GM12878 (cell line): Measurements from ENCODE around the gene NR6A1. TPM values are rescaled to one million over a fixed set of nuclear protein-coding genes. Genes with fewer than 3 reads are reported as not detected.

Experiments
- ATAC-seq: fragments of 200-7000 bp; cut with Tn5 transposase; 3 replicates; pipeline ENCODE4 v1.9.1; 2020; ENCODE audit warnings: mild to moderate bottlenecking, moderate library complexity
- BruUV-seq: library from RNA; stranded (reverse); fragments of 400-500 nt; replicated peaks from 2 replicates; lab custom pipeline; 2021; lab: Mats Ljungman, UMichigan
- CTCF ChIA-PET: fragments of 300-600 bp; sonication (Branson Sonifier 250); formaldehyde crosslinking; extraction: SDS; loops from one replicate; lab custom pipeline; 2021; ENCODE audit warnings: inconsistent platforms; lab: Yijun Ruan, JAX
- POLR2A ChIA-PET: fragments of 350-600 bp; formaldehyde crosslinking; extraction: SDS; loops from one replicate; lab custom pipeline; 2021; ENCODE audit warnings: inconsistent platforms; lab: Charles Lee
- RAD21 ChIA-PET: fragments of 300-600 bp; sonication (Branson Sonifier 250); formaldehyde crosslinking; loops from one replicate; lab custom pipeline; 2023; ENCODE audit warnings: antibody characterized with exemption; ENCODE audit not compliant: unreplicated experiment; lab: Charles Lee
- SMC1A ChIA-PET: fragments of 300-600 bp; sonication (Branson Sonifier 250); formaldehyde crosslinking; loops from one replicate; lab custom pipeline; 2023; ENCODE audit not compliant: unreplicated experiment, uncharacterized antibody; lab: Charles Lee
- DNase-seq: peaks from one replicate; pipeline ENCODE4 v3.0.0-alpha.2; 2011; ENCODE audit warnings: low read depth, low spot score
- FAIRE-seq: peaks from 3 replicates; lab custom pipeline; 2011; peaks lifted over from hg19 to GRCh38; lab: Jason Lieb, UNC
- H2AFZ ChIP-seq: 2 replicates; pipeline ENCODE4 v1.6.0; 2011; ENCODE audit warnings: low read depth, low read length, control low read depth; ENCODE audit not compliant: control insufficient read depth
- H3K27ac ChIP-seq: 2 replicates; pipeline ENCODE4 v1.5.1; 2011; ENCODE audit warnings: control low read depth; ENCODE audit not compliant: control insufficient read depth, insufficient read depth
- H3K27me3 ChIP-seq, 2 experiments: replicated peaks in 1 of 2; 2 replicates each; pipeline versions ENCODE4 v1.6.0 to v1.6.1; 2011; ENCODE audit warnings: low read length in 1 of 2; ENCODE audit not compliant: control insufficient read depth in 2 of 2, insufficient read depth in 2 of 2
- H3K36me3 ChIP-seq, 2 experiments: 2 replicates each; pipeline ENCODE4 v1.5.1; 2011; ENCODE audit warnings: low read length in 1 of 2; ENCODE audit not compliant: control insufficient read depth in 2 of 2, insufficient read depth in 2 of 2
- H3K4me1 ChIP-seq: 2 replicates; pipeline ENCODE4 v1.6.1; 2011; ENCODE audit warnings: mild to moderate bottlenecking, low read length, moderate library complexity, mixed read lengths; ENCODE audit not compliant: control insufficient read depth, insufficient read depth
- H3K4me2 ChIP-seq: 2 replicates; pipeline ENCODE4 v1.6.0; 2011; ENCODE audit warnings: control low read depth; ENCODE audit not compliant: control insufficient read depth, insufficient read depth
- H3K4me3 ChIP-seq: fragments of 200-600 bp; sonication (generic); 2 replicates; pipeline ENCODE4 v1.5.1; 2016
- H3K79me2 ChIP-seq: 2 replicates; pipeline ENCODE4 v1.6.0; 2011; ENCODE audit warnings: low read length; ENCODE audit not compliant: control insufficient read depth, insufficient read depth
- H3K9ac ChIP-seq: 2 replicates; pipeline ENCODE4 v1.8.0; 2011; ENCODE audit warnings: low read length, control low read depth, mixed read lengths; ENCODE audit not compliant: control insufficient read depth, insufficient read depth
- H3K9me3 ChIP-seq: replicated peaks from 3 replicates; pipeline ENCODE4 v1.5.1; 2011; ENCODE audit warnings: mild to moderate bottlenecking, low read length; ENCODE audit not compliant: control insufficient read depth, insufficient read depth
- H4K20me1 ChIP-seq: 2 replicates; pipeline ENCODE4 v1.6.0; 2011; ENCODE audit not compliant: control insufficient read depth, insufficient read depth
- GATAD2B ChIP-seq: fragments of 450-650 bp; conservative IDR thresholded peaks from 2 replicates; pipeline ENCODE4 v1.6.1; 2017; ENCODE audit warnings: low read depth, mild to moderate bottlenecking, moderate library complexity
- HDAC6 ChIP-seq: fragments of 200-600 bp; sonication (generic); IDR thresholded peaks from one replicate; pipeline ENCODE4 v1.8.0; 2017; ENCODE audit warnings: antibody characterized with exemption; ENCODE audit not compliant: unreplicated experiment
- JUND ChIP-seq: IDR thresholded peaks from 2 replicates; pipeline ENCODE4 v1.6.1; 2012; ENCODE audit warnings: low read depth, mild to moderate bottlenecking, low read length, improper control_type of control experiment, moderate library complexity
- KAT2A ChIP-seq: conservative IDR thresholded peaks from 2 replicates; pipeline ENCODE4 v1.6.1; 2011; ENCODE audit warnings: low read depth, low read length; ENCODE audit not compliant: control insufficient read depth
- MYB ChIP-seq: fragments of 150-350 bp; IDR thresholded peaks from 2 replicates; pipeline ENCODE4 v1.6.1; 2014; ENCODE audit warnings: mild to moderate bottlenecking, low read depth, low read length, borderline replicate concordance
- POLR2AphosphoS2 ChIP-seq: IDR thresholded peaks from 2 replicates; pipeline ENCODE4 v1.6.1; 2011; ENCODE audit warnings: low read depth, mild to moderate bottlenecking, low read length, improper control_type of control experiment, moderate library complexity
- SREBF2 ChIP-seq: IDR thresholded peaks from 2 replicates; pipeline ENCODE4 v1.6.1; 2012; ENCODE audit warnings: mild to moderate bottlenecking, low read length
- TBL1XR1 ChIP-seq: IDR thresholded peaks from 2 replicates; pipeline ENCODE4 v1.6.1; 2012; ENCODE audit warnings: low read depth, low read length, improper control_type of control experiment
- WGBS: methylation state at CpG from one replicate; pipeline ENCODE4 v1.1.6; 2016; ENCODE audit warnings: low lambda C conversion rate; ENCODE audit not compliant: insufficient replicate concordance, insufficient coverage; ENCODE audit errors: missing lambda C conversion rate; 5-methylcytosine and 5-hydroxymethylcytosine counted together
- in situ Hi-C: fragments of 300-500 bp; cut with MboI; formaldehyde crosslinking; loops from 9 replicates; pipeline ENCODE4 v1.14.3; 2018; ENCODE audit warnings: mixed read lengths
- intact Hi-C: fragments of 100-400 bp; cut with micrococcal nuclease; formaldehyde crosslinking; loops from one replicate; pipeline ENCODE4 v1.14.2; 2022; ENCODE audit not compliant: unreplicated experiment
- polyA plus RNA-seq, 11 experiments: library from polyadenylated mRNA; depleted of rRNA in 4 of 11; unstranded in 6 of 11; stranded (reverse) in 5 of 11; fragments of >200 nt; fragmentation: Nextera tagmentation in 4 of 11; fragmentation: Illumina TruSeq in 1 of 11; extraction: Ambion mirVana in 4 of 11; extraction: Trizol in 1 of 11; gene quantifications; 1 replicate in 1 of 11; 2 replicates in 10 of 11; pipeline versions ENCODE4 v1.2.1 to v1.2.3, GENCODE V29; 2011 to 2016; ENCODE audit warnings: inconsistent platforms in 2 of 11, missing spikeins in 2 of 11, low read depth in 1 of 11
- total RNA-seq, 4 experiments: library from RNA; depleted of rRNA in 3 of 4; stranded (reverse); fragments of >200 nt in 3 of 4; fragmentation: Illumina TruSeq in 1 of 4; extraction: Trizol in 1 of 4; gene quantifications; 2 replicates each; pipeline versions ENCODE4 v1.2.1 to v1.2.3, GENCODE V29; 2013 to 2021

The NR6A1 gene
- total and polyA plus RNA-seq, 10 of the 15 experiments (the other 5 are each of a cell fraction or from before 2014, with no cell fraction given), result 1.2 to 9.2 (median 4.6) TPM

DNA sequence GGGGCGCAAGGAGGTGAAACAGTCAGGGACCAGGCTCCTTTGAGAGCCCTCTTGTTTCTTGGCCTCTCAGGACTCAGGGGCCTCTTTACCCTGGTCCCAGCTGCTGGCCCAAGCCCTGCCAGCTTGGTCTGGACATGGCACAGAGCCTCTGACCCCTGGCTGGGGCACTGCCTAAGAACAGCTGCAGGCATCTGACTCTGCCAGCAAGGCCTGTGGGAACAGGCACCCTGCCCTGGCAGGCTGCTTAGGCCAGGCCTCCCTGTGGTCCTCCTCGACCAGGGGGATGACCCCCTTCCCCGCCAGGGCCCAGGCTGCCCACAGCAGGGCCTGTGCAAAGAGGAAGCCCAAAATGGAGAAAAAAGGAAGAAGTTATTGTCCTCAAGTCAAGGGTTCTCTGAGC lies 31.3 kb upstream of the NR6A1 start (continued):
- TF ChIP-seq MYB, result no peak

DNA sequence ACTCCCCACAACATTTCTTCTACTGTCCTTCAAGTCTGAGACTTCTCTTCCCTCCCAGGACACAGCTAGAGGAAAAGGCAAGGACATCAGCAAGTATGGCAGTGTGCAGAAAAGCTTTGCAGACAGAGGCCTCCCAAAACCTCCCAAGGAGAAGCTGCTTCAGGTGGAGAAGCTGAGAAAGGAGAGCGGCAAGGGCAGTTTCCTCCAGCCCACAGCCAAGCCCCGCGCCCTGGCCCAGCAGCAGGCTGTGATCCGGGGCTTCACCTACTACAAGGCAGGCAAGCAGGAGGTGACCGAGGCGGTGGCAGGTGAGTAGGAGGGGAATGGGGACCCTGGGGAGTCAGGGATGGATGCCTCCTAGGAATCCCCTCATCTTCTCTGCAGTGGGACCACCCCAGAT lies 30.2 kb upstream of the NR6A1 start:
- ChIA-PET CTCF (interaction anchor here (0.7 to 1.7 kb wide), 4 partner anchors 13 to 52 kb away, joined by 3 to 4 read pairs (median 3); partner anchors contain the start of gene OLFML2A), SMC1A (interaction anchor here (2.4 kb wide), 1 partner anchor 13 kb away, joined by 8 read pairs; no protein-coding TSS in a partner anchor), POLR2A (interaction anchor here (1.1 to 1.8 kb wide), 2 partner anchors 23 to 50 kb away, joined by 3 to 4 read pairs; no protein-coding TSS in a partner anchor), RAD21 (interaction anchor here (1.5 kb wide), 1 partner anchor 13 kb away, joined by 3 read pairs; no protein-coding TSS in a partner anchor)
- no peak overlapping the region for H3K4me2 ChIP-seq
- TF ChIP-seq HDAC6, result no peak
- TF ChIP-seq POLR2AphosphoS2, result no peak
- no peak for TF ChIP-seq SREBF2
- no peak for TF ChIP-seq KAT2A
- no peak for TF ChIP-seq TBL1XR1
- TF ChIP-seq JUND, result no peak
- TF ChIP-seq GATAD2B, result no peak
- H3K9me3 ChIP-seq, result no peaks in the 10 kb centered on the region
- intact Hi-C loops, result no loop called here
- no peaks in the 10 kb centered on the region for H4K20me1 ChIP-seq
- no peaks in the 10 kb centered on the region for H3K79me2 ChIP-seq
- DNase-seq (no peak), ATAC-seq (no peak), FAIRE-seq (no peak)
- 48% methylated on average over 6 of the region's 6 CpGs for WGBS
- no peaks in the 10 kb centered on the region for H3K27me3 ChIP-seq
- H3K9ac ChIP-seq, result no peak overlapping the region
- H3K27ac ChIP-seq, result no peak overlapping the region
- H2AFZ ChIP-seq, result no peak overlapping the region
- in situ Hi-C loops, result no loop called here
- 0 out of 2 replicates have a peak, but pooled peaks cover 2% of the 10 kb centered on the region for H3K4me1 ChIP-seq
- no peak overlapping the region for H3K4me3 ChIP-seq
- BruUV-seq, result no TSS peak
- no peaks in the 10 kb centered on the region for H3K36me3 ChIP-seq
